RWPE2 (cell line): ENCODE results near the gene PINK1.

Experiments used
- ATAC-seq: fragments of 200-7000 bp; cut with Tn5 transposase; 3 replicates; pipeline ENCODE4 v1.9.1; 2021; ENCODE audit warnings: low read depth
- DNase-seq: peaks from one replicate; pipeline ENCODE4 v3.0.0-alpha.2; 2020; ENCODE audit warnings: low spot score
- H3K27ac ChIP-seq: fragments of 450-650 bp; 2 replicates; pipeline ENCODE4 v1.5.1; 2017; ENCODE audit warnings: mild to moderate bottlenecking; ENCODE audit not compliant: poor library complexity, severe bottlenecking
- H3K27me3 ChIP-seq: fragments of 250-450 bp; sonication (Bioruptor Pico); 2 replicates; pipeline ENCODE4 v1.5.1; 2021; ENCODE audit warnings: mild to moderate bottlenecking, moderate library complexity; ENCODE audit not compliant: insufficient read depth, poor library complexity, severe bottlenecking
- H3K36me3 ChIP-seq: fragments of 250-450 bp; sonication (Bioruptor Pico); 2 replicates; pipeline ENCODE4 v1.5.1; 2020; ENCODE audit warnings: low read depth, mild to moderate bottlenecking, moderate library complexity
- H3K4me1 ChIP-seq: fragments of 250-450 bp; sonication (Bioruptor Pico); 2 replicates; pipeline ENCODE4 v1.5.1; 2021; ENCODE audit warnings: mild to moderate bottlenecking, moderate library complexity; ENCODE audit not compliant: insufficient read depth, poor library complexity, severe bottlenecking
- H3K4me3 ChIP-seq: fragments of 250-450 bp; sonication (Bioruptor Pico); 2 replicates; pipeline ENCODE4 v1.5.1; 2021; ENCODE audit warnings: mild to moderate bottlenecking, moderate library complexity; ENCODE audit not compliant: severe bottlenecking
- H3K9me3 ChIP-seq: fragments of 250-450 bp; sonication (Bioruptor Pico); 2 replicates; pipeline ENCODE4 v1.5.1; 2021; ENCODE audit warnings: mild to moderate bottlenecking, moderate library complexity; ENCODE audit not compliant: severe bottlenecking
- TF ChIP-seq, protein P1 (sequence below): fragments of 450-650 bp; IDR thresholded peaks from one replicate; pipeline ENCODE4 v1.5.1; 2017; ENCODE audit warnings: mild to moderate bottlenecking, moderate library complexity; ENCODE audit not compliant: poor library complexity, severe bottlenecking

The PINK1 gene

DNA sequence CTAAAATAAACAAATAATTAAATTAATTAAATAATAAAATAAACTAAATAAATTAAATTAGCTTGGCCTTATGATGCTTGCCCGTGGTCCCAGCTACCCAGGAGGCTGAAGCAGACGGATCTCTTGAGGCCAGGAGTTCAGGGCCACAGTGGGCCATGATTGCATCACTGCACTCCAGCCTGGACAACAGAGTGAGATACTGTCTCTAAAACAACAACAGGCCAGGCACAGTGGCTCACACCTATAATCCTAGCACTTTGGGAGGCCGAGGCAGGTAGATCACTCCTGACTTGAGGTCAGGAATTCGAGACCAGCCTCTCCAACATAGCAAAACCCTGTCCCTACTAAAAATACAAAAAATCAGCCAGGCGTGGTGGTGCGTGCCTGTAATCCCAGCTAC is 12.2 kb upstream of the PINK1 start:
- Histone ChIP-seq H3K36me3 (peaks cover 4% of the 10 kb centered on the region), H3K27ac (no peak overlapping the region), H3K27me3 (no peaks in the 10 kb centered on the region), H3K4me1 (no peaks in the 10 kb centered on the region), H3K4me3 (no peak overlapping the region), H3K9me3 (no peaks in the 10 kb centered on the region)
- ATAC-seq (no peak), DNase-seq (no peak)
- TF ChIP-seq, protein P1, sequence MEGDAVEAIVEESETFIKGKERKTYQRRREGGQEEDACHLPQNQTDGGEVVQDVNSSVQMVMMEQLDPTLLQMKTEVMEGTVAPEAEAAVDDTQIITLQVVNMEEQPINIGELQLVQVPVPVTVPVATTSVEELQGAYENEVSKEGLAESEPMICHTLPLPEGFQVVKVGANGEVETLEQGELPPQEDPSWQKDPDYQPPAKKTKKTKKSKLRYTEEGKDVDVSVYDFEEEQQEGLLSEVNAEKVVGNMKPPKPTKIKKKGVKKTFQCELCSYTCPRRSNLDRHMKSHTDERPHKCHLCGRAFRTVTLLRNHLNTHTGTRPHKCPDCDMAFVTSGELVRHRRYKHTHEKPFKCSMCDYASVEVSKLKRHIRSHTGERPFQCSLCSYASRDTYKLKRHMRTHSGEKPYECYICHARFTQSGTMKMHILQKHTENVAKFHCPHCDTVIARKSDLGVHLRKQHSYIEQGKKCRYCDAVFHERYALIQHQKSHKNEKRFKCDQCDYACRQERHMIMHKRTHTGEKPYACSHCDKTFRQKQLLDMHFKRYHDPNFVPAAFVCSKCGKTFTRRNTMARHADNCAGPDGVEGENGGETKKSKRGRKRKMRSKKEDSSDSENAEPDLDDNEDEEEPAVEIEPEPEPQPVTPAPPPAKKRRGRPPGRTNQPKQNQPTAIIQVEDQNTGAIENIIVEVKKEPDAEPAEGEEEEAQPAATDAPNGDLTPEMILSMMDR = no peak

GRCh38 chr1:20624709-20625108 is 8.5 kb upstream of the PINK1 start:
- ATAC-seq (no peak), DNase-seq (no peak)

GRCh38 chr1:20625176-20626097 is 7.8 kb upstream of the PINK1 start:
- no peak for DNase-seq
- ATAC-seq = no peak
- no peak overlapping the region for H3K27ac ChIP-seq

More at GRCh38 chr1:20624709-20625108, 8.5 kb upstream of the PINK1 start:
- Histone ChIP-seq H3K27me3 (no peaks in the 10 kb centered on the region), H3K4me3 (no peak overlapping the region), H3K27ac (no peak overlapping the region), H3K4me1 (no peaks in the 10 kb centered on the region), H3K9me3 (no peaks in the 10 kb centered on the region), H3K36me3 (no peaks in the 10 kb centered on the region)
- TF ChIP-seq, protein P1 = no peak

GRCh38 chr1:20626098-20626427 is 7.2 kb upstream of the PINK1 start:
- H3K4me1 ChIP-seq = no peaks in the 10 kb centered on the region
- no peak overlapping the region for H3K4me3 ChIP-seq
- no peaks in the 10 kb centered on the region for H3K9me3 ChIP-seq
- no peaks in the 10 kb centered on the region for H3K36me3 ChIP-seq
- no peak for DNase-seq
- H3K27ac ChIP-seq = no peak overlapping the region
- ATAC-seq = no peak
- H3K27me3 ChIP-seq = no peaks in the 10 kb centered on the region
- TF ChIP-seq, protein P1 = no peak

More at GRCh38 chr1:20625176-20626097, 7.8 kb upstream of the PINK1 start:
- H3K4me3 ChIP-seq = no peak overlapping the region
- no peaks in the 10 kb centered on the region for H3K36me3 ChIP-seq
- TF ChIP-seq, protein P1 = no peak
- no peaks in the 10 kb centered on the region for H3K4me1 ChIP-seq
- no peaks in the 10 kb centered on the region for H3K27me3 ChIP-seq
- no peaks in the 10 kb centered on the region for H3K9me3 ChIP-seq

DNA sequence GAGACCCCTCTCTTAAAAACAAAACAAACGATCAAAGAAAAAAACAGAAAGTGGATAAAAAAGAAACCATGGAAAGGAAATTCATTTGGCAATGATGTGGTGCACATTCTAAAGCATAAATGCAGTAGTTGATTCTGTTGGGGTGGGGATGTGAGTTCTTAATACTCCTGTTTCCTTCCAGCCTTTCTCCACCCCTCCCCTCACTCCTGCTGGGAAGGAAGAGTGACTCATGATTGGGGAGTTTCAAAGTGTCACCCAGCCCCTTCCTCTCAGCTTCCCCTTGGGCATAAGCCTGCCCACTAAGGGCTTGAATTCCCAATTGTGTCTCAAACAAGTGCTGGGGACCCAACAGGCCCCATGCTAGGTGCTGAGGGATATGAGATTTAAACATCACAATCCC is 6.7 kb upstream of the PINK1 start:
- no peak for ATAC-seq
- no peak overlapping the region for H3K27ac ChIP-seq

More for the DNA sequence above, 6.7 kb upstream of the PINK1 start:
- no peaks in the 10 kb centered on the region for H3K36me3 ChIP-seq
- peaks cover 3% of the 10 kb centered on the region for H3K9me3 ChIP-seq
- no peak overlapping the region for H3K4me3 ChIP-seq
- no peak for DNase-seq
- TF ChIP-seq, protein P1 = no peak
- H3K4me1 ChIP-seq = no peaks in the 10 kb centered on the region
- H3K27me3 ChIP-seq = no peaks in the 10 kb centered on the region
